Anterior cingulate cortex (tissue), 58 donors: ENCODE data around the gene ADCY4.
A peak's percentile ranks its signal among the peaks of the same experiment; 100 is the strongest.

ENCODE experiments used
- DNase-seq, 58 donors: peaks; one replicate each; lab custom pipeline; 2025; lab: John Stamatoyannopoulos, UW

Gene ADCY4

DNA sequence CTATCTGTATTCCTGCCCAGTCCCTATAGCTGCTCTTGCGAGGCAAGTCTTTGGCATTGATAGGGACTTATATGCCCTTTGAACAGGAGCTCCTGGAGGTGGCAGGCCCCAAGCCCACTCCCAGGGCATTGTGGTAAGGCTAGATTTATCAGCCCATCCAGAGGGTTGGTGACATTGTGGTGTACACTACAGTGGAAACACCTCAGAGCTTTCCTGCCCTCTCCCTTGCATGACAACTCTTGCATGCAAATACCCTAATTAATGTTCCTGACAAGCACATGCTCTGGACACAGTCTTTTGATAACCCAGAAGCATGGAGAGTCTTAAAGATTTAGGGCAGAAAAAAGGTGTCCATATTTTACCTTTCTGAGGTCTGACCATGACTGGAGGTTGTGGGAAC, 5.7 kb upstream of the ADCY4 start:
- DNase-seq = no peak

DNA sequence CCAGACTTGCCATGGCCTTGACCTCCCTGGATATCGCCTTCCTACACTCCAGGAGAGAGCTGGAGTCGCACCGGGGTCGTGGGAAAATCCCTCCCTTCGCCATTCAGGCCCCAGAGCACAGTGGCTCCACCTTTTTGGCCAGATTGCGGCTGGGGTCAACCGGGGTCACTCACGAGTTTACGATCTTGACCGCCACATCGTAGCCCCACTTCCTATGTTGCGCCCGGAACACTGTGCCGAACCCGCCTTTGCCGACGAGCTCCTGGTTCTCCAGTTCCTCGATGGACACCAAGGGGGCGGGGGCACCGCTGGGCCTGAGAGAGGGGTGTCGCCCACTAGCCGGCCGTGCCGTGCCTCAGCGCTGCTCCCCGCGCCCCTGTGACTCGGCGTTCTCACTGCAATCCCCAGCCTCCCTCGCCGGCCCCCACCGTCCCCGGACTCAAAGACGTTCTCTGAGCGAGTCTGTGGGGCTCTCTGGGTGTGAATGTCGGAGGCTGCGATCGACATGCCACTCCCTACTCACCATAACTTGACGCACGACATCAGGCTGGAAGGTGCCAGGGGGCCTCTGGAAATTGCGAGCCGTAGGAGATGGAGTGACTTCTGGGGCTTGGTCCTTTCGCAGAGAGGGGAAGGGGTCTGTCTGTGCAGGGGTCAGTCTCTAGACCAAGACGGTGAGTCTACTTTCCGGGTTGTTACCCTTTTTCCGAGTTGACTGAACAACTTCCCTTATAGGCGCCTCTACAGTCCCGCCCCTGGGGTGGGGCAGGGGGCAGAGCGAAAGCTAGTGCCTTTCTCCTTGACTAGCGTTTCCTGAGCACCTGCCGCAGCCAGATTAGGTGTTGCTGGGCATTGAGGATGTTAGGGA, 4.6 kb upstream of the ADCY4 start, which contains the start of gene RIPK3:
Gene RIPK3, minus strand, starts transcription at position 708 of the 868 bp plus-strand sequence. Its CDS starts 165 bp downstream, at position 543.
- no peak for DNase-seq

DNA sequence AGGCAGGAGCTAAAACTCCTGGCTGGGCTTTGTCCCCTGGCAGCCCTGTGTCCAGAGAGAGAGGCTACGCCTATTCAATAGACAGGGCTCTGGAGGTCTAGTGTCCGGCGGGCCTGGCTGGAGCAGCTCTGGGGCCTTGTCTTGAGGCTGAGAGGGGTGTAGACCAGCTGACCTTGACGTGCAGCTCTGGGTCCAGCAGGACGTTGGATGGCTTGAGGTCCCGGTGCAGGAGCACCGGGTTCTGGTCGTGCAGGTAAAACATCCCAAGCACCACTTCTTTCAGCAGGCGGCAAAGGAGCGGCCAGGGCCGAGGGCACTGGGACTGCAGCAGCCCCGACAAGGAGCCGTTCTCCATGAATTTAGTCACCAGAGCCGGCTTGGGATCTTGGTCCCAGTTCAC, 4.0 kb upstream of the ADCY4 start:
- DNase-seq = no peak

DNA sequence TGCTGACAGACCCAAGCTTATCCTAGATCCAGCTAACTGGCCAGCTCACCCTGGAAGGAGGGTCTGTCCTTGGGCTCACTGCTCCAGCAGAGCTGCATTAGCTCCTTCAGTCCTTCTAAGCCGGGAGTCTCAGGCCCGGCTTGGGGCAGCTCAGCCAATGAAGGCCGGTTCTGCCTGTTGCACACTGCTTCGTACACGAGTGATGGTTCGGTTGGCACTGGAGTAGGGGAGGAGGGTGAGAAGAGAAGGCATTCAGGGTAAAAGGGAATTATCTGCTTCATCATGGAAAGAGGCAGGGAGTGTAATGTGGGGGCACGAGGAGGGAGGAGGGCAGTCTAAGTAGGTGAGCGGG, 2.9 kb upstream of the ADCY4 start:
- no peak for DNase-seq

DNA sequence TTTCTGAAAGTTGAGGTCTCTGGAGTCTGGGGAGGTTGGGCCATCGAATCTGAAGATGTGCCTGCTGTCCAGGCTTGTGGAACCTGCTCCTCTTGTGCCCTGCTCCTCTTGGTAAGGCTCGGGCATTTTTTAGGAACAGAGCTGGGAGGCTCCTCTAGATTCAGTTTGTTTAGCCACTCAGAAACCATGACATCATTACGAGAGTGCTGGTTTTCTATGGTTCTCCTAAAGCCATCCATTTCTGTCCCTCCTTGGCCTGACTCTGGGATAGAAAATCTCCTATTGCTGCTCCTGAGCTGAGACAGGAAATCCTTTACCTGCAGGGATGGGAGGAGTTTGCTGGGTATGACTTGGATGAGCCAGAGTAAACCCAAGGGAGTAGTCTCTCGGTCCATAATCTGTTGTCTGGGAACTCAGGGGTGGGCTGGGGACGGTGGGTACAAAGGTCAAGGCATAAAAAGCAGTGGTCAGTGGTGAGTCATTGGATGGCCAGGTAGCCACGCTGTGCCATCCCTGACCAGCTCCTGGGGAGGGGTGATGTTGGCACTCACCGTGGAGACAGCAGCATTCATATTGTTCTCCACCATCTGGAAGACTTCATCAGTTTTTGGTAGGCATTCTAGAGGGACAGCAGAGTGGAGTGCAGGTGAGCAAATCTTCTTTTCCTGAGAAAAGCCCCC, 2.4 kb upstream of the ADCY4 start:
- no peak for DNase-seq

DNA sequence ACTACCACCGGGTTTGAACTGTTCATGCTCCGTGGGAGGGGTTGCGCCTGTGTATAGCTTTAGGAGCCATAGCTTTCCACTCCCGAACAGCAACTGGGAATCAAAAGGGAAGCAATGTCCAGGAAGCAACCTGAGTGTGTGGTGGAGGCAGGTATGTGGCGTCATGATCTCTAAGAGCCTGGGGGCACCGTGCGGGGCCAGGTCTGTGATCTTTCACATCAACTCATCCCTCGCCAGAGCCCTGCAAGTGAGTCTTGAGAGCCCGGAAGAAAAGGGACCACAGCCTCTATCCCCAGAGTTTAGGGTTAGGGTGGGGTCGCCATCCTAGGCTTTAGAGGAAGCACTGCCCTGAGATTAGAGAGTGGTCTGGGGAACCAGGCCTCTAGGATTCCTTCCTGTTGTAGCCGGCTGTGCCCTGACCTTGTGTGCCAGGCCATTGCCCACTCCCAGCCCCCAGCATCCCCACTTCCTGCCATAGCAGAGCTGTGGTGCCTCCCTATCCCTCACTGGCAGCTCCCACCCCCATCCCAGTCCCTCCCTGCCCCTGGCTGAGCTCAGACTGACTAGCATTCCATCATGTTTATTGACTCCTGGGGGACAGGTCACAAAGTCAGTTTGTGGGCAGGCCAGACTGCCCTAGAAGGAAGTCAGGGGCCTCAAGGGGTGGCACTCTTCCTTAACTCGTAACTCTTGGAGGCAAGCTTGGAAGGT, 745 bp upstream of the ADCY4 start:
- no peak for DNase-seq

DNA sequence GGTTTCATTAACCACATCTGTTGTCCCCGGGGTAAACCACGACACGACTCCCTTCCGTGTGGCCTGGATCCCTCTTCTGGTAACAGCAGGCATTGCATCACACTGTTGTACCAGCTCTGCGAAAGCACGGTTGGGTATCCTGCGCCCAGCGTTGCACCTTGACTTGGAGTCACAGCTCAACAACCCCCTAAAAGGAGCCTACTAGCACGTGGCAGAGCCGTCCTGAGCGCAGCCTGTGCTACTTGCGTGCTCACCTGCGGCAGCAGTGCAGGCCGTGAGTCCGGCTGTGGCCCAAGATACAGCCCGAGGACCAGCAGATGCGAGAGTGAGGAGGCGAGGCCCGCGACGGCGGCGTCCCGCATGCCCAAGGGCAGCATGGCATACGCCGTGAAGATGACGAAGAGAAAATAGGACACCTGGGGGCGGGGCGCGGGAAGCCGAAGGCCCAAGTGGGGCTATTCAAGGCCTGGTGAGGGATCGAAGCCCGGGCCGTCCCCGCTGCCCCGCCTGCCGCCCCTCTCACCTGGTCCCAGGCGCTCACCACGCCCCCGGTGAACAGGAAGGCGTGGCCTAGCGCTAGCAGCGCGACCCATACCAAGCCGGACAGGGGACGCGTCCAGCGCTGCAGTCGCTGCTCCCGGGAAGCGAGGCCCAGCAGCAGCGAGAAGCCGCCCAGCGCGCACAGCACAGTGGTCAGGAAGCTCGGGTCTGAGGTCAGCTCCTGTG, 2.4 kb downstream of the ADCY4 start:
- peak in 34 of 58 donors; percentile 5 to 56 (median 36) for DNase-seq

DNA sequence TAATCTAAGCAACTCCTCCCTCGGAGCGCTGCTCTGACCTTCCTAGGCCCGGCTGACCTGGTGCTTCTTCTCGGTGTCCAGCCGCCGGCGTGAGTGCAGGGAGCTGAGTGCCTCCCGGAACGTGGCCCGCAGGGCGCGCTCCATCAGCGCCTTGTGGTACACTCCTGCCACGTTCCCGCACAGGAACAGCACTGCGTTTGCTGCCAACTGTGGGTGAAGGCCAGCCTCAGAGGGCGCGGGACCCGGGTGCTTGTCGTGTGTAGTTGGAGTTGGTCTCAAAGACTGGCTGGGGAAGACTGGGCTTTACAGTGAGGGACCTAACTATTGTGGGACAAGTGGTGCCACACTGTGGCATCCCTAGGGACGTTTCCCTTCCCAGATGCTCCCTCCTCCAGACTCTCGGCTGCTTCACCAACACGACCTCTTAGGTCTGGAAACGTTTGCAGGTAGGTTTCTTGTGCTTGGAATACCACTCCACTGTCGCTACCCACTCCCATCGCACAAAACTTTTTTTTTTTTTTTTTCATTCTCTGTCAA, 3.1 kb downstream of the ADCY4 start:
- no peak for DNase-seq

DNA sequence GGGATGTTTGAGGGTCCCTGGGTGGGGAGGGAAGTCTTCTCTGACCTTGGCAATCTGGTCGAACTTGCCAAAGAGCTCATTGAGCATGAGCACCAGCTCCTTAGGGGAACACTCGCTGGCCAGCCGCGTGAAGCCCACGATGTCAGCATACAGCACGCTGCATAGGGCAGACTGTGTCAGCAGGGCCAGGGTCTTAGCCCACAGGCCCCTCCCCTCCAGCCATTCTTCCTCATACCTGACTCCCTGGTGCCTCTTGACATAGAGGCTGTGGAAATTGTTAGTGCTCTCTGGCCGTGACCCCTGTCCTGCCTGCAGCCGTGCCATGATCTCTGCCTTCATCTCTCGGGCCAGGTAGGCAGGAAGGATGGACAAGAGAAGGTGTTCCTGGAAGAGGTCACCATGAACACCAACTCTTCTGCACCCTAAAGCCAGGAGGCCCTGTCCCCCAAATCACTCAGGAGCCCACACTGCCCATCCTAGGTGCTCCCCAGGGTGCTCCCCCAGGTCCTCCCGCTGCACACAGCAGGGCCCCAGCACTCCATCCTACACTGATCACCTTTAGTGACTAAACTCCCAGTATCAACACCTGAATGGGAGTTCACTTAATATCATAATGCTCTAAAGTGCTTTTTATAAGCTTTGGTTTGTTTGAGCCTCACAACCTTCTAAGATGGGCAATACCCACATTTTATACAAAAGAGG, 3.7 kb downstream of the ADCY4 start:
- no peak for DNase-seq

DNA sequence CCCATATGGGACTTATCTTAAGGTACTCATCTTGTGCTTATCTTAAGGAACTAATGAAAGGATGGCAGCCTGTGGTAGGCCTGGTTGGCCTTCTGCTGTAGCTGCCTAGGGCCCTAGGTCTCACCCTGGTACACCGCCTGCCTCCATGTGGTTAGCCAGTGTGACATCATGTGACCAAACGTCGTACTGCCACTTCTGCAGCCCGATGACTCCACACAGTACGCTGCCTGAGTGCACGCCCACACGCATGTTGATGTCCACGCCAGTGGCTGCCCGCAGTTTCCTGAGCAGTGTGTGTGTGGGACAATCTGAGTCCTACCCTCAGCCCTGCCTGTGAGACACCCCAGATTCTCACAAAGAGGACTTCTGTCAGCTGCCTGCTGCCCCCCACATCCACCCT, 5.1 kb downstream of the ADCY4 start:
- DNase-seq = peak in 1 of 58 donors; percentile 18

DNA sequence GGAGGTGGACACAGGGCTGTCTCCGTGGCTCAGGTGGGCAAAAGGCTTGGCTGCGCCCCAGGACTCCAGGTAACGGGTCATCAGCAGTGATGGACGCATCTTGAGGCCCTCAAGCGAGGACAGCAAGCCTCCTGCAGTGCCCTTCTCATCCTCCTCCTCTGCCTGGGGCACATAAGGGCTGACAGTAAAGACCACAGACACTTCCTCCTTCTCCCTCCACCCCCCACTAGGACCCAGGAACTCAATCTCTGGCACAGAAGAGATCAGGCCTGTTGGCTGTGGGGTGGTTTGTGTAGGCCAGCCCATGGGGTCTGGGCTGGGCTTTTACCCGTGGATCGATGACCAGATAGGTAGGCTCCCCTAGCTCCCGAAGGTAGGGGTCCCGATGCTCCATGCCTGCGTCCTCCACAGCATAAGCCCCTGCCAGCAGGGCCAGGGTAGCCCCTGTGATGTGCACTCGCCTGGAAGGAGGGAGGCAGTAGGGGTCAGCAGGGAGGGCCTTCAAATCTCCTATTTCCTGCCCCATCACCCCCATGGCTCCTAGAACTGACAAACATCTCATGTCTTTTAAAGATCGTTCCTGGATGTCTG, 5.7 kb downstream of the ADCY4 start:
- no peak for DNase-seq

DNA sequence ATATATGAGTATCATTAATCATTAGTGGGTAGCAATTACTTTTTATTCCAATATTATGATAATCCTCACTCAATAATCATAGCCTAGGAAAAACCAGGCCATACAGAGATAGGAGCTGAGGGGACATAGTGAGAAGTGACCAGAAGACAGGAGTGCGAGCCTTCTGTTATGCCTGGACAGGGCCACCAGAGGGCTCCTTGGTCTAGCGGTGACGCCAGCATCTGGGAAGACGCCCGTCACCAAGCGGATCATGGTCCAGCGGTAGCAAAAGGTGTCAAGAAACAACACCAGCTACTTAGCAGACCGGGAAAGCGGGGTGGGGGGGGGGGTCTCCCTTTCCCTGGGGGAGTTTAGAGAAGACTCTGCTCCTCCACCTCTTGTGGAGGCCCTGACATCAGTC, 7.0 kb downstream of the ADCY4 start:
- peak in 21 of 58 donors; percentile 9 to 65 (median 34) for DNase-seq

DNA sequence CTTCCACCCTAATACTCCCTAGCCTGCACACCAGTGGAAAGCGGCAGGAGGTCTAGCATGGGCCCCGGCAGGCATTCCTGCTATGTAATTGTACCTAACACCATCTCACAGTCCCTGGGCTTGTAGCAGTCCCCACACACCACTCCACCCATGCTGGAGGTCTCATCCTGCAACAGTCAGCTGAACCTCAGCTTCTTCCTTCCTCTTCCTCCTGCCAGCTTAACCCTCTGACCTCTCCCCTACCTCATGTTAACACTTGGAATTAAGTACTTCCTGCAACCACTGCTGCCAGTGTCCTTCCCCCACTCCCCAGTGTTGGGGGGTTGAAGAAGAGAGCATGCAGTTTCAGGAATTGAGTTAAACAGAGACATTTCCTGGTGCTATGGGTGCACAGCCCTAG, 7.6 kb downstream of the ADCY4 start:
- no peak for DNase-seq

DNA sequence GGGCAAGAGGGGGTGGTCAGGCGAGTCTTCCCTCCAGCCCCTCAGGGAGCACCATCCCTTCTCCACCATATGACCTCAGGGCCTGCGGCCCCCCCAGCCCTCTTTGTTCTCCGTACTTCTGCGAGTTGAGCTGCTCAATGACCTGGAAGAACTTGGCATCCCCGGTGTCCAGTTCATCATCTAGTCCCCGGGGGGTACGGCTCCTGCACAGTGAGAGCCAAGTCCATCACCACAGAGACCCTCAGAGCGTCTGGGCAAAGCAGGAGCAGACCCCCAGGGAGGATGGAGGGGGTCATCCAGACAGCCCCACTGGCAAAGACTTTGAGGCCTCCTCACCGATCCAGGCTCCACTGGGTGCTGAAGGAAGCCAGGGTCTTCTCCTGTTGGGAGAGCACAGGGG, 8.9 kb downstream of the ADCY4 start:
- no peak for DNase-seq

DNA sequence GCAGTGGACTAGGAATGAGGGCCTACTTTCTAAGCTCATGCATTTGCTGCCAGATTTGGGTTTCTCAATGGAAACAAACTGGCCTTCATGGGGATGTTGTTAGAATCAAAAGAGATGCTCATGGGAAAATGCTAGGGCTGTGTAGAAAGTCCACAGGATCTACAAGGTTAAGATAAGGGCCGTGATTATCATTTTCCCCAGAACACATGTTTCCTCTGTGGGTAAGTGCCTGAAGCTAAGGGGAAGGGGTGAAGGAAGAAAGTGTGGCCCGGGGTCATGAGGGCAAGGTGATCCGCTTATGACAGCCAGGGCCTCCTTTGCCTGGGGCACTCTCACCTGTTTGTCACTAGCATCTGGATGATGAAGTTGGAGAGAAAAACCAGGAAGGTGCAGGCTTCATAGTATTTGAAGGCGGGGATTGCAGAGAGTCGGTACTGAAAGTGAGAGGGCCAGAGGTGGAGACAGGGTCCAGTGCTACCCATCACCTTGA, 9.8 kb downstream of the ADCY4 start:
- no peak for DNase-seq

DNA sequence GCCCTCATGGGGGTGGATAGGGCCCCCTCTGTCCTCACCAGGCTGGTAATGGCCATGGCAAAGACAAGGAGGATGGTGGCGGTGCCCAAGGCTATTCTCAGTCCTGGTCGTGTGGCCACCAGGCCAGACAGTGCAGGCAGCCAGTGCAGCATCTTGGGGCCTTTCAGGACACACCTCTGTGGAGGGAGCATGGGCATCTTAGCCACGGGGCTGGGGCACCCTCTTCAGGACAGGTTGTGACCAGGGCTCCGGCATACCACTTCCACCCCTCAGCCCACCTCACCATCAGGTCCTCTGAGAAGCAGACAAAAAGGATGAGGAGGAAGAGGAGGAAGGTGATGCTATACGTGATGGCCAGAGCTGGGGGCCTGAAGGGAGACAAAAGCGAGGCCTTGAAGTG, 10.8 kb downstream of the ADCY4 start:
- no peak for DNase-seq

DNA sequence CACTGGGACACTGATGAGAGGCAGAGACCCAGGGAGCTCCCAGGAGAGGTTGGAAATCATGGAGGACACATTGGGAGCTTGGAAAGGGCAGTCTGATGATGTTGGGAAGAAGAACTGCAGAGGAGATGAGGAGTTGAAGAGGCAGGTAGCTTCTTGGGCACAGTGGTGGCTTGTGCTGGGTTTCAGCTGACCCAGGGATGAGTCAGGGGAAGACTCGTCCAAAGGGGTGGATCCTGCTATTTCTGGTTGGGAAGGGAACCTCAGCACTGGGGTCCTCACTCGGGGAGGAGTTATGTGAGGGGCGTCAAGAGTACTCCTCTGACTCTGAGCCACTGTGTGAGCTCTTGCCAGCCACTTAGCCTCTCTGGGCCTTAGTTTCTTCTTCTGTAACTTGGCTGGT, 11.5 kb downstream of the ADCY4 start:
- no peak for DNase-seq

DNA sequence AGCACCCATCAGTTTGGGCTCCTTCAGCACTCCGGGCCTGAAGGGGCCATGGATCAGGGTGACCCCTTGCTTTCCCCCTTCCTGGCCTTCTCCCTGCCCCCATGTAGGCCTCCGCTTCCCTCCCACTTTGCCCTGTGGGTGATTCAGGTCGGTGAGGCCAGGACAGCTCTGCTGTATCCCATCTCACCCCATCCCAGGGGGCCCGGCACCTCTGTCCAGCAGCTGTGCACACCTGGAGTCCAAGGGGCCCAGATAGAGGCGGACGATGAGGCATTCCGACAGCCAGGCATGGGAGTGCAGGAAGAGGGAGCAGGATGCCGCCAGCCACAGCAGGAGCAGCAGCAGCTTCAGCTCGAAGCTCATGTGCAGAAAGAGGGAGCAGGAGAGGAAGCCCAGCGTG, 12.2 kb downstream of the ADCY4 start:
- no peak for DNase-seq
